Neuronal stem cell (in vitro differentiated cells): ENCODE results near the gene VAMP2.

ENCODE experiments used
- DNase-seq: peaks from one replicate; pipeline ENCODE4 v3.0.0-alpha.2; 2013; ENCODE audit warnings: low spot score
- H2AFZ ChIP-seq: one replicate; pipeline ENCODE4 v1.6.1; 2013; ENCODE audit warnings: mild to moderate bottlenecking, low read length, inconsistent platforms
- H2AK5ac ChIP-seq: 2 replicates; pipeline ENCODE4 v1.6.1; 2013; ENCODE audit warnings: low read depth, mild to moderate bottlenecking, inconsistent platforms, low read length, moderate library complexity, mixed read lengths
- H2BK120ac ChIP-seq: 2 replicates; pipeline ENCODE4 v1.6.1; 2013; ENCODE audit warnings: low read depth, mild to moderate bottlenecking, inconsistent platforms, low read length, moderate library complexity, mixed read lengths
- H2BK12ac ChIP-seq: one replicate; pipeline ENCODE4 v1.6.1; 2013; ENCODE audit warnings: low read length, inconsistent platforms
- H2BK15ac ChIP-seq: 2 replicates; pipeline ENCODE4 v1.6.1; 2013; ENCODE audit warnings: mild to moderate bottlenecking, low read length, inconsistent platforms, mixed read lengths
- H2BK5ac ChIP-seq: one replicate; pipeline ENCODE4 v1.6.1; 2013; ENCODE audit warnings: inconsistent platforms, mild to moderate bottlenecking, low read length, moderate library complexity
- H3K14ac ChIP-seq: one replicate; pipeline ENCODE4 v1.6.1; 2013; ENCODE audit warnings: low read length, inconsistent platforms
- H3K18ac ChIP-seq: 2 replicates; pipeline ENCODE4 v1.6.1; 2013; ENCODE audit warnings: low read length, inconsistent platforms
- H3K23ac ChIP-seq: 2 replicates; pipeline ENCODE4 v1.6.1; 2013; ENCODE audit warnings: low read depth, mild to moderate bottlenecking, mixed read lengths, low read length, inconsistent platforms; ENCODE audit not compliant: poor library complexity
- H3K27ac ChIP-seq: replicated peaks from 3 replicates; pipeline ENCODE4 v1.5.1; 2013; ENCODE audit warnings: low read length, inconsistent platforms
- H3K27me3 ChIP-seq, 3 experiments: 2 replicates each; pipeline ENCODE4 v1.6.1; 2013; ENCODE audit warnings: low read length in 3 of 3, mild to moderate bottlenecking in 2 of 3, inconsistent platforms in 1 of 3, low read depth in 1 of 3, mixed read lengths in 1 of 3, moderate library complexity in 1 of 3; ENCODE audit not compliant: control insufficient read depth in 3 of 3, insufficient read depth in 3 of 3
- H3K36me3 ChIP-seq, 2 donors: replicated peaks in 1 of 2; 2 replicates each; pipeline ENCODE4 v1.6.1; 2013; ENCODE audit warnings: low read length in 2 of 2; ENCODE audit not compliant: control insufficient read depth in 2 of 2, insufficient read depth in 2 of 2
- H3K4ac ChIP-seq: 2 replicates; pipeline ENCODE4 v1.6.1; 2013; ENCODE audit warnings: inconsistent platforms, mild to moderate bottlenecking, low read length, moderate library complexity
- H3K4me1 ChIP-seq, 2 donors: 1 replicate in 1 of 2; 2 replicates in 1 of 2; pipeline ENCODE4 v1.6.1; 2013; ENCODE audit warnings: low read length in 2 of 2, low read depth in 1 of 2; ENCODE audit not compliant: control insufficient read depth in 2 of 2, insufficient read depth in 1 of 2
- H3K4me2 ChIP-seq: one replicate; pipeline ENCODE4 v1.6.1; 2013; ENCODE audit warnings: mild to moderate bottlenecking, low read length, inconsistent platforms; ENCODE audit not compliant: insufficient read depth, poor library complexity, severe bottlenecking
- H3K4me3 ChIP-seq, 2 donors: 2 replicates each; pipeline ENCODE4 v1.5.1; 2013; ENCODE audit warnings: low read length in 2 of 2, mild to moderate bottlenecking in 2 of 2, inconsistent platforms in 1 of 2, moderate library complexity in 1 of 2
- H3K79me1 ChIP-seq: one replicate; pipeline ENCODE4 v1.6.1; 2013; ENCODE audit warnings: low read depth, mild to moderate bottlenecking, inconsistent platforms, low read length, moderate library complexity
- H3K9ac ChIP-seq: one replicate; pipeline ENCODE4 v1.6.1; 2013; ENCODE audit warnings: mild to moderate bottlenecking, low read depth, low read length, inconsistent platforms; ENCODE audit not compliant: poor library complexity
- H3K9me3 ChIP-seq, 2 donors: replicated peaks in 1 of 2; 2 replicates each; pipeline versions ENCODE3 to v1.6.1; 2013; ENCODE audit warnings: low read length in 2 of 2, mild to moderate bottlenecking in 2 of 2, inconsistent platforms in 1 of 2, low read depth in 1 of 2, mixed read lengths in 1 of 2, moderate library complexity in 1 of 2; ENCODE audit not compliant: control insufficient read depth in 2 of 2, insufficient read depth in 1 of 2
- H4K8ac ChIP-seq: one replicate; pipeline ENCODE4 v1.6.1; 2013; ENCODE audit warnings: low read depth, mild to moderate bottlenecking, inconsistent platforms, low read length, moderate library complexity
- H4K91ac ChIP-seq: one replicate; pipeline ENCODE4 v1.6.1; 2013; ENCODE audit warnings: low read length, low read depth, mild to moderate bottlenecking, inconsistent platforms; ENCODE audit not compliant: poor library complexity
- WGBS, 2 donors: extraction: QIAGEN DNeasy Blood & Tissue Kit; methylation state at CpG; one replicate each; pipeline ENCODE4 v1.1.7; 2013; ENCODE audit warnings: missing lambda C conversion rate in 2 of 2, mixed read lengths in 1 of 2; ENCODE audit not compliant: insufficient read length in 2 of 2, insufficient replicate concordance in 1 of 2; ENCODE audit errors: extremely low coverage in 2 of 2; 5-methylcytosine and 5-hydroxymethylcytosine counted together

VAMP2 gene

GRCh38 chr17:8125154-8125946 lies 37.4 kb downstream of the VAMP2 start:
- peaks cover 19 to 28% of the 10 kb centered on the region in 2 donors for H3K4me1 ChIP-seq
- no peaks in the 10 kb centered on the region for H3K9me3 ChIP-seq
- H3K4ac ChIP-seq, result no peak overlapping the region
- H3K4me2 ChIP-seq, result peak overlapping the region; percentile 99
- H3K9ac ChIP-seq, result peak overlapping the region; percentile 52
- H3K36me3 ChIP-seq, result no peaks in the 10 kb centered on the region
- H2AK5ac ChIP-seq, result no peak overlapping the region
- no CpG with 5 or more reads among the region's 40 CpGs for WGBS, 2 donors
- no peak overlapping the region for H3K23ac ChIP-seq
- H3K27ac ChIP-seq, result no peak overlapping the region
- peaks cover 14 to 49% (median 28%) of the 10 kb centered on the region in 3 experiments for H3K27me3 ChIP-seq
- peak overlapping the region; percentile 93 for H2AFZ ChIP-seq
- H2BK12ac ChIP-seq, result no peak overlapping the region
- no peak overlapping the region for H2BK15ac ChIP-seq
- H3K14ac ChIP-seq, result no peak overlapping the region
- no peaks in the 10 kb centered on the region for H3K79me1 ChIP-seq
- DNase-seq, result peak; percentile 91
- H4K91ac ChIP-seq, result no peak overlapping the region
- no peak overlapping the region for H2BK120ac ChIP-seq
- H3K18ac ChIP-seq, result no peak overlapping the region
- H4K8ac ChIP-seq, result no peak overlapping the region
- peak overlapping the region; percentile 67 to 84 for H3K4me3 ChIP-seq
- no peak overlapping the region for H2BK5ac ChIP-seq

GRCh38 chr17:8124350-8125153 lies 38.2 kb downstream of the VAMP2 start:
- H3K4me1 ChIP-seq, result peaks cover 19 to 28% of the 10 kb centered on the region in 2 donors
- no peaks in the 10 kb centered on the region for H3K79me1 ChIP-seq
- no peak overlapping the region for H2BK12ac ChIP-seq
- no peaks in the 10 kb centered on the region for H3K9me3 ChIP-seq
- H3K36me3 ChIP-seq, result no peaks in the 10 kb centered on the region
- H2AFZ ChIP-seq, result peak overlapping the region; percentile 86
- H3K27me3 ChIP-seq, result peaks cover 14 to 49% (median 28%) of the 10 kb centered on the region in 3 experiments
- no peak overlapping the region for H3K14ac ChIP-seq
- peak overlapping the region; percentile 54 for H2AK5ac ChIP-seq
- no peak overlapping the region for H2BK120ac ChIP-seq
- peak overlapping the region; percentile 52 for H3K9ac ChIP-seq
- no peak for DNase-seq
- H3K4me3 ChIP-seq, result peak overlapping the region; percentile 67 to 91
- H3K4ac ChIP-seq, result no peak overlapping the region
- no peak overlapping the region for H4K91ac ChIP-seq
- WGBS, 2 donors, result no CpG with 5 or more reads among the region's 24 CpGs
- H4K8ac ChIP-seq, result no peak overlapping the region
- no peak overlapping the region for H3K23ac ChIP-seq
- no peak overlapping the region for H2BK15ac ChIP-seq
- no peak overlapping the region for H3K27ac ChIP-seq
- no peak overlapping the region for H2BK5ac ChIP-seq
- H3K4me2 ChIP-seq, result peak overlapping the region; percentile 99
- peak overlapping the region; percentile 91 for H3K18ac ChIP-seq

- Histone ChIP-seq H4K91ac (no peak within 1 kb of the TSS), H3K9ac (peak within 1 kb of the TSS; percentile 55), H3K14ac (no peak within 1 kb of the TSS), H3K4me1 (peaks cover 19 to 28% of the 10 kb centered on the region in 2 donors), H4K8ac (no peak within 1 kb of the TSS), H3K4ac (no peak within 1 kb of the TSS), H2BK12ac (peak within 1 kb of the TSS; percentile 44), H3K27ac (no peak within 1 kb of the TSS), H3K27me3 (peaks cover 14 to 49% (median 28%) of the 10 kb centered on the region in 3 experiments), H2BK120ac (peak within 1 kb of the TSS; percentile 51), H2AFZ (peak within 1 kb of the TSS; percentile 86), H3K9me3 (no peaks in the 10 kb centered on the region), H3K4me3 (peak within 1 kb of the TSS; percentile 67 to 91), H2BK5ac (peak within 1 kb of the TSS; percentile 32), H3K79me1 (no peaks in the 10 kb centered on the region), H2AK5ac (peak within 1 kb of the TSS; percentile 54), H3K4me2 (peak within 1 kb of the TSS; percentile 99), H2BK15ac (peak within 1 kb of the TSS; percentile 68), H3K18ac (peak within 1 kb of the TSS; percentile 91), H3K23ac (peak within 1 kb of the TSS; percentile 12), H3K36me3 (no peaks in the 10 kb centered on the region)
- no CpG with 5 or more reads among the region's 29 CpGs for WGBS, 2 donors
- DNase-seq, result peak; percentile 51
Measured at GRCh38 chr17:8123695-8124349, 38.9 kb downstream of the VAMP2 start, which contains the start of gene HES7. TSS of gene HES7 (minus strand) at chr17:8124106. CDS start at chr17:8124084, 22 bp downstream.
